ENCODE data around the gene DHRS7. TPM values are rescaled to one million over a fixed set of nuclear protein-coding genes. Genes with fewer than 3 reads are reported as not detected.

Gene DHRS7
- total and polyA plus RNA-seq, 9 of the 15 experiments (the other 6 are each of a cell fraction or from before 2014, with no cell fraction given): 10.2 to 20.1 (median 15.7) TPM

GRCh38 chr14:60164712-60165546 lies at the start of gene DHRS7 (continued):
- TF ChIP-seq NFYB (IDR thresholded peaks at IDR 0.05; ENCODE audit: extremely low read depth, insufficient read length): no peak
- no peak for TF ChIP-seq HNRNPH1 (optimal IDR thresholded peaks at IDR 0.05; ENCODE audit: low read depth, low read length)
- no peak for TF ChIP-seq SMARCE1 (IDR thresholded peaks at IDR 0.05)
- no peak for TF ChIP-seq NR4A1 (CRISPR knock-in tag; IDR thresholded peaks at IDR 0.05)
- TF ChIP-seq NR4A1 (tag; IDR thresholded peaks at IDR 0.05): no peak
- no peak for TF ChIP-seq ZNF561 (CRISPR knock-in tag; conservative IDR thresholded peaks at IDR 0.05)
- TF ChIP-seq DIDO1 (tag; IDR thresholded peaks at IDR 0.05; ENCODE audit: low read depth): no peak
- TF ChIP-seq ZHX1 (conservative IDR thresholded peaks at IDR 0.05; ENCODE audit: low read length): no peak
- no peak for TF ChIP-seq PHB (CRISPR knock-in tag; IDR thresholded peaks at IDR 0.05)
- no peak for TF ChIP-seq ZNF699 (CRISPR knock-in tag; IDR thresholded peaks at IDR 0.05; ENCODE audit: insufficient replicate concordance)
- no peak for TF ChIP-seq ZSCAN29 (IDR thresholded peaks at IDR 0.05)
- TF ChIP-seq HBP1 (CRISPR knock-in tag; IDR thresholded peaks at IDR 0.05): no peak
- TF ChIP-seq CHAMP1 (IDR thresholded peaks at IDR 0.05): no peak
- no peak for TF ChIP-seq JUNB (CRISPR knock-in tag; conservative IDR thresholded peaks at IDR 0.05)
- no peak for TF ChIP-seq RAD51 (IDR thresholded peaks at IDR 0.05; ENCODE audit: borderline replicate concordance, low read depth)
- TF ChIP-seq MAFF (IDR thresholded peaks at IDR 0.05; ENCODE audit: low read length): no peak
- 0 out of 2 replicates have a peak, but pooled peaks have one; percentile 6 for TF ChIP-seq BCOR (IDR thresholded peaks at IDR 0.05)
- no peak for TF ChIP-seq CTCFL (IDR thresholded peaks at IDR 0.05; ENCODE audit: borderline replicate concordance, insufficient read depth, low read depth, low read length, poor library complexity, severe bottlenecking)
- TF ChIP-seq TARDBP (IDR thresholded peaks at IDR 0.05): no peak
- no peak for TF ChIP-seq SNRNP70 (optimal IDR thresholded peaks at IDR 0.05; ENCODE audit: low read depth, low read length)
- no peak for TF ChIP-seq HDAC6 (IDR thresholded peaks at IDR 0.05; ENCODE audit: low read depth, low read length)
